HG03108 (cell line): ENCODE data around the gene AOPEP.

Source experiments
- ATAC-seq: cut with Tn5 transposase; IDR thresholded peaks from one replicate; pipeline ENCODE4 v1.9.1; 2021; ENCODE audit warnings: moderate library complexity; ENCODE audit not compliant: unreplicated experiment

AOPEP gene

GRCh38 chr9:95073042-95073607 lies 346.6 kb downstream of the AOPEP start:
- no peak for ATAC-seq

- no peak for ATAC-seq
Observed at GRCh38 chr9:95073918-95074317, 347.4 kb downstream of the AOPEP start.

GRCh38 chr9:95074632-95075031 lies 348.1 kb downstream of the AOPEP start:
- ATAC-seq: no peak

GRCh38 chr9:95075700-95076099 lies 349.2 kb downstream of the AOPEP start:
- no peak for ATAC-seq

- ATAC-seq: no peak
Observed at GRCh38 chr9:95076696-95077052, 350.2 kb downstream of the AOPEP start.

GRCh38 chr9:95077053-95077765 lies 350.7 kb downstream of the AOPEP start:
- ATAC-seq: no peak

GRCh38 chr9:95077766-95078370 lies 351.4 kb downstream of the AOPEP start:
- ATAC-seq: no peak

GRCh38 chr9:95078511-95078910 lies 352.0 kb downstream of the AOPEP start:
- no peak for ATAC-seq

GRCh38 chr9:95078939-95079338 lies 352.4 kb downstream of the AOPEP start:
- ATAC-seq: no peak

GRCh38 chr9:95079461-95079860 lies 353.0 kb downstream of the AOPEP start:
- no peak for ATAC-seq

GRCh38 chr9:95080961-95081647 lies 354.6 kb downstream of the AOPEP start:
- no peak for ATAC-seq

- no peak for ATAC-seq
Observed at GRCh38 chr9:95081998-95082397, 355.5 kb downstream of the AOPEP start.

GRCh38 chr9:95082401-95083084 lies 356.0 kb downstream of the AOPEP start:
- no peak for ATAC-seq

- ATAC-seq: no peak
Observed at GRCh38 chr9:95083086-95083768, 356.7 kb downstream of the AOPEP start.

- ATAC-seq: no peak
Observed at GRCh38 chr9:95084254-95084934, 357.9 kb downstream of the AOPEP start.

GRCh38 chr9:95085036-95085770 lies 358.7 kb downstream of the AOPEP start:
- no peak for ATAC-seq

- ATAC-seq: no peak
Observed at GRCh38 chr9:95085861-95086563, 359.5 kb downstream of the AOPEP start.

GRCh38 chr9:95086564-95086955 lies 360.1 kb downstream of the AOPEP start:
- ATAC-seq: no peak

GRCh38 chr9:95087659-95088242 lies 361.3 kb downstream of the AOPEP start:
- no peak for ATAC-seq
